Measurements from ENCODE around the gene FDXR.
"Not testable (repeated sequence)": the region's sequence is repeated elsewhere in the genome, so short reads cannot be mapped to it uniquely, and the experiment has no call there.

The FDXR gene, protein sequence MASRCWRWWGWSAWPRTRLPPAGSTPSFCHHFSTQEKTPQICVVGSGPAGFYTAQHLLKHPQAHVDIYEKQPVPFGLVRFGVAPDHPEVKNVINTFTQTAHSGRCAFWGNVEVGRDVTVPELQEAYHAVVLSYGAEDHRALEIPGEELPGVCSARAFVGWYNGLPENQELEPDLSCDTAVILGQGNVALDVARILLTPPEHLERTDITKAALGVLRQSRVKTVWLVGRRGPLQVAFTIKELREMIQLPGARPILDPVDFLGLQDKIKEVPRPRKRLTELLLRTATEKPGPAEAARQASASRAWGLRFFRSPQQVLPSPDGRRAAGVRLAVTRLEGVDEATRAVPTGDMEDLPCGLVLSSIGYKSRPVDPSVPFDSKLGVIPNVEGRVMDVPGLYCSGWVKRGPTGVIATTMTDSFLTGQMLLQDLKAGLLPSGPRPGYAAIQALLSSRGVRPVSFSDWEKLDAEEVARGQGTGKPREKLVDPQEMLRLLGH

DNA sequence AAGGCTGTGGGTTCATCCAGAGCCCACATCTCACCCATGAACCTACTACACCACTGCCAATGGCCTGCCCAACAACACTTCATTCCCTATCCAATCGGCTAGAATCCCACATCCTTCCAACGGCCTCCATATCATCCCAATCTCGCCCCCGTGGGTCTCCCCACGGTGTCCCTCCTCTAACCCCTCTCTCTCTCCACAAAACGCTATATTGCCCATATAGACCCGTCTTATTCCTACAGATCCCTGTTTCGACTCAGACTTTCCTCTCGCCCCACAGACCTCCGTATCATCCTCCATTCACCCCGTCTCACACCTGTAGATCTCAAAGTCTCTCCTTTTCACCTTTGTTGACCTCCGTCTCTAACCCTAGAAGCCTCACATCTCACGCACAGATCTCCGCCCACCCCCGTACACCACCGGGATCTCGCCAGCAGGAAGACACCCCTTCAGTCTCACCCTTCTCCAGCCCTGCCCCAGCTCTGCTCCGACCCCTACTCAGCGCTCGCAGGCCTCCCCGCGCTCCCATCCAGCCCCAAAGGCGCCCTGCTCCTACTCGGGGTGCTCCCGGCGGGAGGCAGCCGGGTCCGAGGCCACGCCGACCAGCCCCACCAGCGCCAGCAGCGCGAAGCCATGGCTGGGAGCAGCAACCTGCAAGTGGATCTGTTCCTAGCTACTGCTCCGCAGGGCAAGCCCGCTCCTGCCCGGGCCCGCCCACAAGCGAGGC is at the start of gene FDXR:
FDXR (minus strand) TSS at position 682 of the 724 bp plus-strand sequence; CDS start at position 632, 50 bp downstream.
- no peak for DNase-seq (ENCODE audit: low spot score)

GRCh38 chr17:74922172-74922571 is 49.4 kb upstream of the FDXR start:
- DNase-seq (ENCODE audit: low spot score): no peak

DNA sequence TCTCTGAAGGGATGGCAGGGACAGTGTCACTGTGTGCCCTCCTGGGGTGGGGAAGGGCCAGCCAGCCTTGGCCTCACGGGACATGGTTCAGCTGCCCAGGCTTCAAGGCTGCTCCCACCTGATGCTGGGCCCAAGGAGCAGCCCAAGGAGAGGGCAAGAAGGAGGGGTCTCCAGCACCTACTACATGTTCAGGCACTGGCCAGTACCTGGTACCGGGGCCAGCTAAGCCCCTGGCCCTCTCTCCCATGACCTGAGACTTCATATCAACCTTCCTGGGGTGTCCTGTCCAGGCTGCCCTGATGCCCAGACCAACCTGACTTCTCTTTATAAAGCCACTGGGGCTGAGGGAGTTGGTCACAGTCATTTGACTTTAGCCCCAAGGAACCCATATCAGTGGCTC is 49.0 kb upstream of the FDXR start:
- DNase-seq (ENCODE audit: low spot score): no peak

- no peak for DNase-seq (ENCODE audit: low spot score)
Measured at GRCh38 chr17:74921026-74921681, 48.4 kb upstream of the FDXR start.

DNA sequence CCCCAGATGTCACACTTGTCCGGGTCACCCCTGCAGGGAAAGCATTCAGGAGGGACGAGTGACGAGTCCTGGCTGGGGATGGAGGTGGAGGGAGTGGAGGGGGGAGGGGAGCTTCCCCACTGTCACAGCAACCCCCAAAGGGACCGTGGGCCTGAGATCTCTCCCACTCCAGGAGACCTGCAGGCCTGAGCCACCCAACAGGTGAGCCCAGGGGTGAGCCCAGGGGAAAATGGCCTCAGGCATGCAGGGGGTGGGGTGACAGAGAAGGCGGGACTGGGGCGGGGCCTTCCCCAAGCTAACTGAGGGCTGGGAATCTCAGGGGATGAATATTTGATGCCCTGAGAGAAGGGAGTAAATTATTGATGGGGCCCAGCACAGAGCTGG is 47.8 kb upstream of the FDXR start:
- no peak for DNase-seq (ENCODE audit: low spot score)

DNA sequence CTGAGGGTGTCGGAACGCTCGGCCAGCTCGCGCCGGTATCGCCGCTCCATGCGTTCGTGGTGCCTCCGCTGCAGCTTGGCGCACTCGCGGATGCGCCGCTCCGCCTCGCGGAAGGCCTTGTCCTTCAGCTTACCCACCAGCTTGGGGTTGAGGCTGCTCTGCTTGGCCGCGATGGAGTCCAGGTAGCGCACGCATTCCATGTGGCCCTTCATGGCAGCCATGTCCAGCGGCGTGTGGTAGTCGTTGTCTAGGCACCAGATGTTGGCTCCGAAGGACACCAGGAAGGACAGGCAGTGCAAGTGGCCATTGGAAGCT is 47.5 kb upstream of the FDXR start:
- no peak for DNase-seq (ENCODE audit: low spot score)

GRCh38 chr17:74919440-74920305 is 46.9 kb upstream of the FDXR start:
- peak; percentile 45 for DNase-seq (ENCODE audit: low spot score)

DNA sequence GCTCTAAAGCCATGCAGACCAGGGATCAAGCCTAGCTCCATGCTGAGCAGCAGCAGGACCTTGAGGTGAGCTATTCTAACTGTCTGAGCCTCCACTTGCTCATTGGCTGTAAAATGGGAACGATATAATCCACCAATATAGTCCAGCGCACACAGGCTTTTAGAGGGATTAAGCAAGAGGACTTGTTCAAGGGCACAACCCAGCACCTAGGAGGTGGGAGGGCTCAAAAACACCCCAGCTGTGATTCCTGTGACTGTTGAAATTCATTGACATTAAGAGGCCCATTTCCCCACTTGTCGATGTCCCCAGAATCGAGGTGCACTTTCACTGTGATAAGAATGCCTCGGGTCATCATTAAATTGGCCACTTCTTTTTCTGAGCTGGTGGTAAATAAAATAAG is 46.1 kb upstream of the FDXR start:
- DNase-seq (ENCODE audit: low spot score): no peak

DNA sequence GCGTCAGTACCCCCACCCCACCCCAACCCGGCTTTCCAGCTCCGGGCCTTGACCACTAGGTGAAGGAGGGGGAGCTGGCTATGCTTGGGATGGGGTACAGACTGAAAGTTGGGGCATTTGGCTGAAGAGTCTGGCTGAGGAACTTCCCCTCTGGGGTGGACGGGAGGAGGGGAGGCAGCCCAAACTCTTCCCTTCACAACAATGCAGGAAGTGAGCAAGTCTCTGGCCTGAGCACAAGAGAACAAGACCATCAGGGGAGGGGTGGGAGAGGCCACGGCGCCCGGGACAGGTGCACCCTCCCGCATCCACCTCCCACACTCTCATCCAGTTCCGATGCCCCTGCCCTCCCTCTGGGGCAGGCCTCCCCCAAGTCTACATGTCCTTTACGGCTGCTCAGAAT is 44.6 kb upstream of the FDXR start:
- no peak for DNase-seq (ENCODE audit: low spot score)

- no peak for DNase-seq (ENCODE audit: low spot score)
Measured at GRCh38 chr17:74916851-74917199, 44.0 kb upstream of the FDXR start.

- no peak for DNase-seq (ENCODE audit: low spot score)
Measured at GRCh38 chr17:74916136-74916850, 43.5 kb upstream of the FDXR start.

- not testable (repeated sequence) for DNase-seq (ENCODE audit: low spot score)
Measured at GRCh38 chr17:74911423-74911822, 38.6 kb upstream of the FDXR start.

- DNase-seq (ENCODE audit: low spot score): not testable (repeated sequence)
Measured at GRCh38 chr17:74909097-74909496, 36.3 kb upstream of the FDXR start.

DNA sequence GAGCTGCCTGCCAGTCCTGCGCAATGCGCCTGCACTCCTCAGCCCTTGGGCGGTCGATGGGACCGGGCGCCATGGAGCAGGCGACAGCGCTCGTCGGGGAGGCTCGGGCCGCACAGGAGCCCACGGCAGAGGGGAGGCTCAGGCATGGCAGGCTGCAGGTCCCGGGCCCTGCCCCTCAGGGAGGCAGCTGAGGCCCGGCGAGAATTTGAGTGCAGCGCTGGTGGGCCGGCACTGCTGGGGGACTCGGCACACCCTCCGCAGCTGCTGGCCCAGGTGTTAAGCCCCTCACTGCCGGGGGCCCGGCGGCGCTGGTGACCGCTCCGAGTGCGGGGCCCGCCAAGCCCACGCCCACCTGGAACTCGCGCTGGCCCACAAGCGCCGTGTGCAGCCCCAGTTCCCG is 34.2 kb upstream of the FDXR start:
- no peak for DNase-seq (ENCODE audit: low spot score)

- DNase-seq (ENCODE audit: low spot score): not testable (repeated sequence)
Measured at GRCh38 chr17:74906214-74906793, 33.5 kb upstream of the FDXR start.

- no peak for DNase-seq (ENCODE audit: low spot score)
Measured at GRCh38 chr17:74904687-74905409, 32.1 kb upstream of the FDXR start.

GRCh38 chr17:74903671-74904070 is 30.9 kb upstream of the FDXR start:
- no peak for DNase-seq (ENCODE audit: low spot score)

DNA sequence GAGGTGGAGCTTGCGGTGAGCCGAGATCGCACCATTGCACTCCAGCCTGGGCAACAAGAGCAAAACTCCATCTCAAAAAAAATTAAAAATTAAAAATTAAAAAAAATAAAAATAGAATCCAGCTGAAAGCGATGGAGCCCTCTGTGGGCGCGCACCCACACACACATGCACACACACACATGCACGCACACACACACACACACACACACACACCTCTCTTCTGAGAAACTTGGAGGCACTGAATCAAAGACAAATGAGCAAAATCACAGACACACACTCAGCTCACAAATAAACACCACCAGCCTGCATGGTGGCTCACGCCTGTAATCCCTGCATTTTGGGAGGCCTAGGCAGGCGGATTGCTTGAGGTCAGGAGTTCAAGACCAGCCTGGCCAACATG is 30.2 kb upstream of the FDXR start:
- no peak for DNase-seq (ENCODE audit: low spot score)

- DNase-seq (ENCODE audit: low spot score): no peak
Measured at GRCh38 chr17:74901353-74902135, 28.8 kb upstream of the FDXR start.

DNA sequence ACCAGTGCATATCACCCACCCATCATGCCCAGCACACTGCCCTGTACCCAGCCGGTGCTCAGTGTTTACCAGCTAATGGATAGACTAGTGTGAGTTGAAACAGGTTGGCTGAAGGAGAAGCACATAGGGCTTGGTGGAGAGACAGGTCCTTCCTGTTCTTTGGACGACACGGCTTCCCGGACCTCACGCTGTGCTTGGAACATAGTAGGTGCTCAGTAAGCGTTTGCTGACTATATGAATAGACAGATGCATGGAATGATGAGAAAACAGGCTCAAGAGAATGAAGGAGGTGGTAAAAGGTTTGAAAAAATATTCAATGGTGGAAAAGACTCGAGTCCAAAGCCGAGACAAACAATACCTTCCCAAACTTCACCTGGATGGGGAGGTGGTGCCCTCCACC is 27.4 kb upstream of the FDXR start:
- DNase-seq (ENCODE audit: low spot score): no peak

All from AG08395 (cell line).